Measurements from ENCODE around the gene TSGA10. TPM values are rescaled to one million over a fixed set of nuclear protein-coding genes. Genes with fewer than 3 reads are reported as not detected.

The TSGA10 gene
- total and polyA plus RNA-seq, 2 experiments from 2014 or later = 6.4 to 24.2 TPM

DNA sequence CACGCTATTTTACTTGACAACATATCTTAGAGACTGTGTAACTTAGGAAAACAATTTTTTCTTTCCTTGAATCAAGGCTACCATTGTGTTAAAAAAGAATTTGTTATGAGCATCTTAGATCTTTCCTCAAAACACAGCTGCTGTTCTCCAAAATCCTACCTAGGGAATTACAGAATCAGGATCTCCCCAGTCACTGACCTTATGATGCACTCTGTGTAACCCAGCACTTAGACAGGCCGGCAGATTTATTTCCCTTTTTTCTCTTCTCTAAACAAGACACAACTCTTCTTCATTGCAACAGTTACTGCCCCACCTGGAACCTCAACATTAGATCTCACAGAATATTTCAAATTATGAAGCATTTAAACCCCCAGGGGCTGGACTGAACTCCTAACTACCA is 26.8 kb downstream of the TSGA10 start (continued):
- TF ChIP-seq, protein P1, sequence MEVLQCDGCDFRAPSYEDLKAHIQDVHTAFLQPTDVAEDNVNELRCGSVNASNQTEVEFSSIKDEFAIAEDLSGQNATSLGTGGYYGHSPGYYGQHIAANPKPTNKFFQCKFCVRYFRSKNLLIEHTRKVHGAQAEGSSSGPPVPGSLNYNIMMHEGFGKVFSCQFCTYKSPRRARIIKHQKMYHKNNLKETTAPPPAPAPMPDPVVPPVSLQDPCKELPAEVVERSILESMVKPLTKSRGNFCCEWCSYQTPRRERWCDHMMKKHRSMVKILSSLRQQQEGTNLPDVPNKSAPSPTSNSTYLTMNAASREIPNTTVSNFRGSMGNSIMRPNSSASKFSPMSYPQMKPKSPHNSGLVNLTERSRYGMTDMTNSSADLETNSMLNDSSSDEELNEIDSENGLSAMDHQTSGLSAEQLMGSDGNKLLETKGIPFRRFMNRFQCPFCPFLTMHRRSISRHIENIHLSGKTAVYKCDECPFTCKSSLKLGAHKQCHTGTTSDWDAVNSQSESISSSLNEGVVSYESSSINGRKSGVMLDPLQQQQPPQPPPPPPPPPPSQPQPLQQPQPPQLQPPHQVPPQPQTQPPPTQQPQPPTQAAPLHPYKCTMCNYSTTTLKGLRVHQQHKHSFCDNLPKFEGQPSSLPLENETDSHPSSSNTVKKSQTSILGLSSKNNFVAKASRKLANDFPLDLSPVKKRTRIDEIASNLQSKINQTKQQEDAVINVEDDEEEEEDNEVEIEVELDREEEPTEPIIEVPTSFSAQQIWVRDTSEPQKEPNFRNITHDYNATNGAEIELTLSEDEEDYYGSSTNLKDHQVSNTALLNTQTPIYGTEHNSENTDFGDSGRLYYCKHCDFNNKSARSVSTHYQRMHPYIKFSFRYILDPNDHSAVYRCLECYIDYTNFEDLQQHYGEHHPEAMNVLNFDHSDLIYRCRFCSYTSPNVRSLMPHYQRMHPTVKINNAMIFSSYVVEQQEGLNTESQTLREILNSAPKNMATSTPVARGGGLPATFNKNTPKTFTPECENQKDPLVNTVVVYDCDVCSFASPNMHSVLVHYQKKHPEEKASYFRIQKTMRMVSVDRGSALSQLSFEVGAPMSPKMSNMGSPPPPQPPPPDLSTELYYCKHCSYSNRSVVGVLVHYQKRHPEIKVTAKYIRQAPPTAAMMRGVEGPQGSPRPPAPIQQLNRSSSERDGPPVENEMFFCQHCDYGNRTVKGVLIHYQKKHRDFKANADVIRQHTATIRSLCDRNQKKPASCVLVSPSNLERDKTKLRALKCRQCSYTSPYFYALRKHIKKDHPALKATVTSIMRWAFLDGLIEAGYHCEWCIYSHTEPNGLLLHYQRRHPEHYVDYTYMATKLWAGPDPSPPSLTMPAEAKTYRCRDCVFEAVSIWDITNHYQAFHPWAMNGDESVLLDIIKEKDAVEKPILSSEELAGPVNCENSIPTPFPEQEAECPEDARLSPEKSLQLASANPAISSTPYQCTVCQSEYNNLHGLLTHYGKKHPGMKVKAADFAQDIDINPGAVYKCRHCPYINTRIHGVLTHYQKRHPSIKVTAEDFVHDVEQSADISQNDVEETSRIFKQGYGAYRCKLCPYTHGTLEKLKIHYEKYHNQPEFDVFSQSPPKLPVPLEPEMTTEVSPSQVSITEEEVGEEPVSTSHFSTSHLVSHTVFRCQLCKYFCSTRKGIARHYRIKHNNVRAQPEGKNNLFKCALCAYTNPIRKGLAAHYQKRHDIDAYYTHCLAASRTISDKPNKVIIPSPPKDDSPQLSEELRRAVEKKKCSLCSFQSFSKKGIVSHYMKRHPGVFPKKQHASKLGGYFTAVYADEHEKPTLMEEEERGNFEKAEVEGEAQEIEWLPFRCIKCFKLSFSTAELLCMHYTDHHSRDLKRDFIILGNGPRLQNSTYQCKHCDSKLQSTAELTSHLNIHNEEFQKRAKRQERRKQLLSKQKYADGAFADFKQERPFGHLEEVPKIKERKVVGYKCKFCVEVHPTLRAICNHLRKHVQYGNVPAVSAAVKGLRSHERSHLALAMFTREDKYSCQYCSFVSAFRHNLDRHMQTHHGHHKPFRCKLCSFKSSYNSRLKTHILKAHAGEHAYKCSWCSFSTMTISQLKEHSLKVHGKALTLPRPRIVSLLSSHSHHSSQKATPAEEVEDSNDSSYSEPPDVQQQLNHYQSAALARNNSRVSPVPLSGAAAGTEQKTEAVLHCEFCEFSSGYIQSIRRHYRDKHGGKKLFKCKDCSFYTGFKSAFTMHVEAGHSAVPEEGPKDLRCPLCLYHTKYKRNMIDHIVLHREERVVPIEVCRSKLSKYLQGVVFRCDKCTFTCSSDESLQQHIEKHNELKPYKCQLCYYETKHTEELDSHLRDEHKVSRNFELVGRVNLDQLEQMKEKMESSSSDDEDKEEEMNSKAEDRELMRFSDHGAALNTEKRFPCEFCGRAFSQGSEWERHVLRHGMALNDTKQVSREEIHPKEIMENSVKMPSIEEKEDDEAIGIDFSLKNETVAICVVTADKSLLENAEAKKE (CRISPR knock-in tag; IDR thresholded peaks at IDR 0.05) = no peak
- TF ChIP-seq POLR2AphosphoS5 (IDR thresholded peaks at IDR 0.05; ENCODE audit: low read depth) = no peak
- TF ChIP-seq CREB1 (CRISPR knock-in tag; IDR thresholded peaks at IDR 0.05; ENCODE audit: low read depth) = no peak

DNA sequence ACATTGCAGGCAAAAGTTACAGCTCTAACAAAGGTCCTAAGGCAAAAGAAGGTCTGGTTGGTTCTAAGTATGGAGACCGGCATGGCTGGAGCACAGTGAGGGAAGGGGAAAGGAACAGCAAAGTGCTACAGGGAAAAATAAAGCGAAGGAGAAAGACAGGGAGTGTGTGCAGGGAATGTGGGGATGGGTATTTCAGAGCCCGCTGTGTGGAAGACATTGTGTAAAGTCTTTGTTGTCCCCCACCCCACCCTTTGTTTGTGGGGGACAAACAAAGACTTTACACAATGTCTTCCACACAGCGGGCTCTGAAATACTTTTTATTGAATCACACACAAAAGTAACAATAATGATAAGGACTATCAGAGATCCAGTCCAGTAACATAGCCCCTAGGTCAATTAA is 42.1 kb downstream of the TSGA10 start:
- Histone ChIP-seq H3K4me3 (no peak overlapping the region), H3K27me3 (ENCODE audit: insufficient read depth) (no peaks in the 10 kb centered on the region), H3F3A (replicated peaks; ENCODE audit: low read depth) (no peaks in the 10 kb centered on the region), H3K27ac (ENCODE audit: low read depth) (no peak overlapping the region), H3K9me2 (ENCODE audit: insufficient read depth) (no peaks in the 10 kb centered on the region), H3K36me3 (ENCODE audit: insufficient read depth) (no peaks in the 10 kb centered on the region), H4K20me1 (replicated peaks; ENCODE audit: insufficient read depth) (no peaks in the 10 kb centered on the region), H2AFZ (no peak overlapping the region), H3K79me2 (replicated peaks; ENCODE audit: insufficient read depth) (no peaks in the 10 kb centered on the region), H3K4me2 (no peak overlapping the region), H3K4me1 (ENCODE audit: insufficient read depth) (no peaks in the 10 kb centered on the region)
- Mint-ChIP-seq H3K36me3 (ENCODE audit: low read depth) (no peaks in the 10 kb centered on the region), H3K9me3 (no peaks in the 10 kb centered on the region), H3K27ac (no peak overlapping the region), H3K4me3 (no peak overlapping the region), H3K4me1 (peaks cover 6% of the 10 kb centered on the region), H3K27me3 (ENCODE audit: insufficient read depth, low read depth, poor library complexity) (peaks cover 2% of the 10 kb centered on the region)
- ATAC-seq = no peak
- no peak for DNase-seq (ENCODE audit: low spot score)
- TF ChIP-seq CREB1 (CRISPR knock-in tag; IDR thresholded peaks at IDR 0.05; ENCODE audit: low read depth) (no peak), NANOG (IDR thresholded peaks at IDR 0.05; ENCODE audit: borderline replicate concordance) (no peak), POLR2AphosphoS5 (IDR thresholded peaks at IDR 0.05; ENCODE audit: low read depth) (no peak), EZH2 (IDR thresholded peaks at IDR 0.05; ENCODE audit: low read depth, unreplicated experiment) (no peak)
- TF ChIP-seq, protein P1 (CRISPR knock-in tag; IDR thresholded peaks at IDR 0.05) = no peak
- TF ChIP-seq, protein P2, sequence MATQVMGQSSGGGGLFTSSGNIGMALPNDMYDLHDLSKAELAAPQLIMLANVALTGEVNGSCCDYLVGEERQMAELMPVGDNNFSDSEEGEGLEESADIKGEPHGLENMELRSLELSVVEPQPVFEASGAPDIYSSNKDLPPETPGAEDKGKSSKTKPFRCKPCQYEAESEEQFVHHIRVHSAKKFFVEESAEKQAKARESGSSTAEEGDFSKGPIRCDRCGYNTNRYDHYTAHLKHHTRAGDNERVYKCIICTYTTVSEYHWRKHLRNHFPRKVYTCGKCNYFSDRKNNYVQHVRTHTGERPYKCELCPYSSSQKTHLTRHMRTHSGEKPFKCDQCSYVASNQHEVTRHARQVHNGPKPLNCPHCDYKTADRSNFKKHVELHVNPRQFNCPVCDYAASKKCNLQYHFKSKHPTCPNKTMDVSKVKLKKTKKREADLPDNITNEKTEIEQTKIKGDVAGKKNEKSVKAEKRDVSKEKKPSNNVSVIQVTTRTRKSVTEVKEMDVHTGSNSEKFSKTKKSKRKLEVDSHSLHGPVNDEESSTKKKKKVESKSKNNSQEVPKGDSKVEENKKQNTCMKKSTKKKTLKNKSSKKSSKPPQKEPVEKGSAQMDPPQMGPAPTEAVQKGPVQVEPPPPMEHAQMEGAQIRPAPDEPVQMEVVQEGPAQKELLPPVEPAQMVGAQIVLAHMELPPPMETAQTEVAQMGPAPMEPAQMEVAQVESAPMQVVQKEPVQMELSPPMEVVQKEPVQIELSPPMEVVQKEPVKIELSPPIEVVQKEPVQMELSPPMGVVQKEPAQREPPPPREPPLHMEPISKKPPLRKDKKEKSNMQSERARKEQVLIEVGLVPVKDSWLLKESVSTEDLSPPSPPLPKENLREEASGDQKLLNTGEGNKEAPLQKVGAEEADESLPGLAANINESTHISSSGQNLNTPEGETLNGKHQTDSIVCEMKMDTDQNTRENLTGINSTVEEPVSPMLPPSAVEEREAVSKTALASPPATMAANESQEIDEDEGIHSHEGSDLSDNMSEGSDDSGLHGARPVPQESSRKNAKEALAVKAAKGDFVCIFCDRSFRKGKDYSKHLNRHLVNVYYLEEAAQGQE (IDR thresholded peaks at IDR 0.05; ENCODE audit: unreplicated experiment) = no peak

Measured in GM23338 (cell line).